Natural killer cell (primary cell): ENCODE data around the gene MRI1. TPM values are rescaled to one million over a fixed set of nuclear protein-coding genes. Genes with fewer than 3 reads are reported as not detected.
A peak's percentile ranks its signal among the peaks of the same experiment; 100 is the strongest.

Experiments
- ATAC-seq, 3 donors: fragments of 150-1000 bp in 2 of 3; fragments of 200-7000 bp in 1 of 3; cut with Tn5 transposase; 1 replicate in 1 of 3; 2 replicates in 2 of 3; pipeline ENCODE4 v1.10.0; 2021; ENCODE audit warnings: mild to moderate bottlenecking in 2 of 3, moderate library complexity in 2 of 3
- DNase-seq, 2 donors: peaks; one replicate each; pipeline versions ENCODE4 v3.0.0 to v3.0.0-alpha.2; 2013 to 2021; ENCODE audit warnings: mixed read lengths in 1 of 2
- H3K27ac ChIP-seq: one replicate; pipeline ENCODE4 v1.5.1; 2013; ENCODE audit warnings: mild to moderate bottlenecking, low read length
- H3K27me3 ChIP-seq: one replicate; pipeline ENCODE4 v1.6.1; 2013; ENCODE audit warnings: low read length; ENCODE audit not compliant: control insufficient read depth, insufficient read depth
- H3K36me3 ChIP-seq: one replicate; pipeline ENCODE4 v1.6.1; 2013; ENCODE audit warnings: low read length; ENCODE audit not compliant: control insufficient read depth, insufficient read depth
- H3K4me1 ChIP-seq: one replicate; pipeline ENCODE4 v1.6.1; 2013; ENCODE audit warnings: low read length; ENCODE audit not compliant: control insufficient read depth, insufficient read depth
- H3K4me3 ChIP-seq: one replicate; pipeline ENCODE4 v1.5.1; 2013; ENCODE audit warnings: low read length
- H3K9me3 ChIP-seq: one replicate; pipeline ENCODE4 v1.6.1; 2013; ENCODE audit warnings: low read length; ENCODE audit not compliant: control insufficient read depth, insufficient read depth
- H3K27ac Mint-ChIP-seq, 2 donors: one replicate each; pipeline ENCODE4 v1.8.0; 2022; ENCODE audit warnings: mild to moderate bottlenecking in 2 of 2, mixed read lengths in 2 of 2, moderate library complexity in 1 of 2
- H3K27me3 Mint-ChIP-seq, 2 donors: one replicate each; pipeline ENCODE4 v1.8.0; 2022; ENCODE audit warnings: low read depth in 2 of 2, mixed read lengths in 2 of 2
- H3K36me3 Mint-ChIP-seq: one replicate; pipeline ENCODE4 v1.8.0; 2022; ENCODE audit warnings: mixed read lengths
- H3K4me1 Mint-ChIP-seq, 2 donors: one replicate each; pipeline ENCODE4 v1.8.0; 2022; ENCODE audit warnings: mixed read lengths in 2 of 2
- H3K4me3 Mint-ChIP-seq: one replicate; pipeline ENCODE4 v1.8.0; 2022; ENCODE audit warnings: mild to moderate bottlenecking, moderate library complexity, mixed read lengths
- H3K9me3 Mint-ChIP-seq, 2 donors: one replicate each; pipeline ENCODE4 v1.8.0; 2022; ENCODE audit warnings: mixed read lengths in 2 of 2
- WGBS: methylation state at CpG from one replicate; pipeline ENCODE4 v1.1.7; 2013; ENCODE audit warnings: missing lambda C conversion rate; ENCODE audit not compliant: insufficient coverage; 5-methylcytosine and 5-hydroxymethylcytosine counted together
- intact Hi-C: fragments of 100-400 bp; cut with micrococcal nuclease; formaldehyde crosslinking; loops from one replicate; pipeline ENCODE4 v1.14.2; 2022
- total RNA-seq, 4 donors: library from RNA; stranded (reverse); fragments of 120-200 nt in 1 of 4; gene quantifications; one replicate each; pipeline versions ENCODE4 v1.2.3 to v1.2.4, GENCODE V29; 2013 to 2022
- TF ChIP-seq, protein P1 (sequence below): fragments of 200-600 bp; IDR thresholded peaks from one replicate; pipeline ENCODE4 v1.8.0; 2022; ENCODE audit warnings: antibody characterized with exemption

MRI1 gene
- total RNA-seq, 3 donors from 2014 or later (not counting 1 experiment from before 2014, with no cell fraction given) = 25.7 to 35.4 (median 26.7) TPM

DNA sequence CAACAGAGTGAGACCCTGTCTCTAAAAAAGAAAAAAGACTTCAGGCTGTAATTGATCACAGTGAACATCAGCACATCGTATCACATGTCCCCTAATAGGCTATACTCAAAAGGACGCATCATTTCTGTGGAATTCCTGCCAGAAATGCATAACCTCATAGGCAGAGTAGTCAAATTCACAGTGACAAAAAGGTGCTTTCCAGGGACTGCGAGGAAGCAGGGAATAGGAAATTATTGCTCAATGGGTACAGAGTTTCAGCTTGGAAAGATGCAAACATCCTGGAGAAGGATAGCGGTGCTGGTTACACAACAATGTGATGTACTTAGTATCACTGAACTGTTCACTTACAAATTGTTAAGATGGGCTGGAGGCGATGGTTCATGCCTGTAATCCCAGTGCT, 41.1 kb upstream of the MRI1 start:
- Histone ChIP-seq H3K4me3 (no peak overlapping the region), H3K9me3 (no peaks in the 10 kb centered on the region), H3K4me1 (no peaks in the 10 kb centered on the region), H3K27ac (no peak overlapping the region), H3K36me3 (no peaks in the 10 kb centered on the region), H3K27me3 (no peaks in the 10 kb centered on the region)
- H3K27ac Mint-ChIP-seq = no peak overlapping the region
- TF ChIP-seq, protein P1, sequence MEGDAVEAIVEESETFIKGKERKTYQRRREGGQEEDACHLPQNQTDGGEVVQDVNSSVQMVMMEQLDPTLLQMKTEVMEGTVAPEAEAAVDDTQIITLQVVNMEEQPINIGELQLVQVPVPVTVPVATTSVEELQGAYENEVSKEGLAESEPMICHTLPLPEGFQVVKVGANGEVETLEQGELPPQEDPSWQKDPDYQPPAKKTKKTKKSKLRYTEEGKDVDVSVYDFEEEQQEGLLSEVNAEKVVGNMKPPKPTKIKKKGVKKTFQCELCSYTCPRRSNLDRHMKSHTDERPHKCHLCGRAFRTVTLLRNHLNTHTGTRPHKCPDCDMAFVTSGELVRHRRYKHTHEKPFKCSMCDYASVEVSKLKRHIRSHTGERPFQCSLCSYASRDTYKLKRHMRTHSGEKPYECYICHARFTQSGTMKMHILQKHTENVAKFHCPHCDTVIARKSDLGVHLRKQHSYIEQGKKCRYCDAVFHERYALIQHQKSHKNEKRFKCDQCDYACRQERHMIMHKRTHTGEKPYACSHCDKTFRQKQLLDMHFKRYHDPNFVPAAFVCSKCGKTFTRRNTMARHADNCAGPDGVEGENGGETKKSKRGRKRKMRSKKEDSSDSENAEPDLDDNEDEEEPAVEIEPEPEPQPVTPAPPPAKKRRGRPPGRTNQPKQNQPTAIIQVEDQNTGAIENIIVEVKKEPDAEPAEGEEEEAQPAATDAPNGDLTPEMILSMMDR = no peak
- DNase-seq (no peak), ATAC-seq (no peak)
- no peaks in the 10 kb centered on the region for H3K36me3 Mint-ChIP-seq
- H3K4me3 Mint-ChIP-seq = no peak overlapping the region
- peaks cover 1 to 4% of the 10 kb centered on the region in 2 donors for H3K27me3 Mint-ChIP-seq
- 94% methylated on average over 5 of the region's 5 CpGs for WGBS
- intact Hi-C loops = no loop called here
- no peaks in the 10 kb centered on the region for H3K9me3 Mint-ChIP-seq
- H3K4me1 Mint-ChIP-seq = no peaks in the 10 kb centered on the region

DNA sequence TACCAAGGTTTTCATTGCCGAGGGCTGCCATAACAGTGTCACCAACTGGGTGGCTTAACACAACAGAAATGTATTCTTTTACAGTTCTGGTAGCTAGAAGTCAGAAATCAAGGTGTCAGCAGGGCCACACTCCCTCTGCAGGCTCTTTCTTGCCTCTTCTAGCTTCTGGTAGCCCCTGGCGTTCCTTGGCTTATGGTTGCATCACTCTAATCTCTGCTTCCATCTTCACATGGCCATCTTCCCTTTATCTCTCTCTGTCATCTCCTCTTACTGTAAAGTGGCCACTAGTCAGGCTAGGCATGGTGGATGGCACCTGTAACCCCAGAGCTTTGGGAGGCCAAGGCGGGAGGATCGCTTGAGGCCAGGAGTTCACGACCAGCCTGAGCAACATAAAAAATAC, 38.0 kb upstream of the MRI1 start:
- 97% methylated on average over 4 of the region's 5 CpGs for WGBS
- no peak for ATAC-seq
- H3K4me3 ChIP-seq = no peak overlapping the region
- H3K27ac Mint-ChIP-seq = no peak overlapping the region
- peaks cover 10% of the 10 kb centered on the region for H3K4me1 ChIP-seq
- TF ChIP-seq, protein P1 = no peak
- no peaks in the 10 kb centered on the region for H3K36me3 Mint-ChIP-seq
- peaks cover 5 to 6% of the 10 kb centered on the region in 2 donors for H3K4me1 Mint-ChIP-seq
- no peak overlapping the region for H3K27ac ChIP-seq
- H3K4me3 Mint-ChIP-seq = no peak overlapping the region
- H3K27me3 ChIP-seq = no peaks in the 10 kb centered on the region
- H3K27me3 Mint-ChIP-seq = peaks cover 0 to 4% of the 10 kb centered on the region in 2 donors
- H3K9me3 Mint-ChIP-seq = no peaks in the 10 kb centered on the region
- no peak for DNase-seq
- H3K9me3 ChIP-seq = no peaks in the 10 kb centered on the region
- intact Hi-C loops = no loop called here
- no peaks in the 10 kb centered on the region for H3K36me3 ChIP-seq

DNA sequence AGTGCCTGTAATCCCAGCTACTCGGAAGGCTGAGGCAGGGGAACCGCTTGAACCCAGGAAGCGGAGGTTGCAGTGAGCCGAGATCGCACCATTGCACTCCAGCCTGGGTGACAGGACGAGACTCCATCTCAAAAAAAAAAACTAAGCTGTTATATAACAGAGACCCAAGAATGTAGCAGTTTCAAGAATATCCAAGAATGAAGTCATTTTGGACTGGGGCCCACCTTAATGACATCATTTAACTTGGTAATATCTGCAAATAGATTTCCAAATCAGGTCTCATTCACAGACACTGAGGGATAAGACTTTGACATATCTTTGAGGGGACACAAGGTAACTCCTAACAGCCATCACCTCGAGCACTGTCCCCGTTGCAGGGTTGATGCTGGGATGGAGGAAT, 36.5 kb upstream of the MRI1 start:
- TF ChIP-seq, protein P1 = no peak
- Mint-ChIP-seq H3K4me3 (no peak overlapping the region), H3K36me3 (no peaks in the 10 kb centered on the region), H3K27me3 (peaks cover 0 to 4% of the 10 kb centered on the region in 2 donors), H3K9me3 (no peaks in the 10 kb centered on the region), H3K4me1 (peaks cover 10% of the 10 kb centered on the region in 2 donors), H3K27ac (no peak overlapping the region)
- WGBS = 91% methylated on average over 8 of the region's 8 CpGs
- Histone ChIP-seq H3K27me3 (no peaks in the 10 kb centered on the region), H3K27ac (no peak overlapping the region), H3K4me1 (peaks cover 18% of the 10 kb centered on the region), H3K4me3 (no peak overlapping the region), H3K9me3 (no peaks in the 10 kb centered on the region), H3K36me3 (no peaks in the 10 kb centered on the region)
- intact Hi-C loops = no loop called here
- DNase-seq = no peak
- ATAC-seq = no peak

DNA sequence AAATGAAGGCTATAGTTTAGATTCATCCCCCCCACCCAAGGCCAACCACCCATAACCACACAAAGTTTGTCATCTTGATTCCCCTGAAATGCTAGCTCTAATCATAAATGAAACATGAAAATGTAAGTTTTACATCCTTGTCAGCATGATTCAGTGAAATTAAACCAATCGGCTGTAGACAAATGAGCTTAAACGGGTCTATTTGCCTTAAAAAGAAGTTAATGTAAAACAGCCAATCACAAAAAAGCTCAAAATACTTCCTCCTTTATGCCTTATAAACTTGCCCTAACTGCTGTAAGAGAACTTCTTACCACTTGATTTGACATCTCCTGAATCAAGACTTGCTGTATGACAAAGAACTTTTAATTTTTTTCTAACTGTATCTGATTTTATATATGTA, 34.5 kb upstream of the MRI1 start:
- Mint-ChIP-seq H3K9me3 (no peaks in the 10 kb centered on the region), H3K4me1 (peaks cover 10% of the 10 kb centered on the region in 2 donors), H3K27me3 (peaks cover 0 to 1% of the 10 kb centered on the region in 2 donors), H3K36me3 (no peaks in the 10 kb centered on the region), H3K4me3 (peak overlapping the region; percentile 66), H3K27ac (peak overlapping the region in 1 of 2 donors; percentile 14)
- TF ChIP-seq, protein P1 = no peak
- Histone ChIP-seq H3K36me3 (no peaks in the 10 kb centered on the region), H3K4me1 (peaks cover 18% of the 10 kb centered on the region), H3K27me3 (no peaks in the 10 kb centered on the region), H3K4me3 (no peak overlapping the region), H3K9me3 (no peaks in the 10 kb centered on the region), H3K27ac (no peak overlapping the region)
- ATAC-seq (no peak), DNase-seq (no peak)
- intact Hi-C loops = no loop called here
- WGBS = 14% methylated on average over 2 of the region's 2 CpGs
